Activated CD4-positive, alpha-beta T cell treated with anti-CD3 and anti-CD28 coated beads for 1 hour (primary cell): ENCODE data around the gene OR6Y1.

Experiments
- DNase-seq: peaks from one replicate; pipeline ENCODE4 v3.0.0-alpha.2; 2020

The OR6Y1 gene

GRCh38 chr1:158554352-158554751 lies at the start of gene OR6Y1:
OR6Y1 (minus strand) TSS chr1:158554405; CDS start chr1:158548105, 6,300 bp downstream.
- DNase-seq, result no peak

- DNase-seq, result no peak
These were observed 46.5 kb upstream of the OR6Y1 start for GRCh38 chr1:158600735-158601134.

- no peak for DNase-seq
These were observed 32.7 kb upstream of the OR6Y1 start for GRCh38 chr1:158586942-158587341.

- DNase-seq, result no peak
These were observed 29.8 kb upstream of the OR6Y1 start for GRCh38 chr1:158583962-158584361.

GRCh38 chr1:158579733-158580132 lies 25.5 kb upstream of the OR6Y1 start, which contains the start of gene OR10X1:
OR10X1 (minus strand) TSS chr1:158579899; CDS start chr1:158579899, 0 bp downstream.
- no peak for DNase-seq

GRCh38 chr1:158577561-158577960 lies 23.4 kb upstream of the OR6Y1 start:
- no peak for DNase-seq

GRCh38 chr1:158572226-158572625 lies 18.0 kb upstream of the OR6Y1 start:
- DNase-seq, result no peak

GRCh38 chr1:158570480-158570879 lies 16.3 kb upstream of the OR6Y1 start, which contains the start of gene OR6P1:
OR6P1 (minus strand) TSS chr1:158570580; CDS start chr1:158563604, 6,976 bp downstream.
- DNase-seq, result no peak

GRCh38 chr1:158564608-158565007 lies 10.4 kb upstream of the OR6Y1 start:
- no peak for DNase-seq

- DNase-seq, result no peak
These were observed 9.6 kb upstream of the OR6Y1 start for GRCh38 chr1:158563853-158564252.

GRCh38 chr1:158559696-158560095 lies 5.5 kb upstream of the OR6Y1 start:
- DNase-seq, result no peak

- DNase-seq, result no peak
These were observed 1.9 kb downstream of the OR6Y1 start for GRCh38 chr1:158552296-158552695.

GRCh38 chr1:158547533-158547932 lies 6.7 kb downstream of the OR6Y1 start:
- DNase-seq, result no peak

GRCh38 chr1:158537609-158538008 lies 16.6 kb downstream of the OR6Y1 start:
- no peak for DNase-seq

- no peak for DNase-seq
These were observed 19.7 kb downstream of the OR6Y1 start for GRCh38 chr1:158534496-158534895.

GRCh38 chr1:158527190-158527815 lies 26.9 kb downstream of the OR6Y1 start:
- DNase-seq, result no peak

GRCh38 chr1:158521666-158522058 lies 32.5 kb downstream of the OR6Y1 start:
- no peak for DNase-seq

GRCh38 chr1:158520955-158521665 lies 33.1 kb downstream of the OR6Y1 start:
- DNase-seq, result no peak

GRCh38 chr1:158520021-158520420 lies 34.2 kb downstream of the OR6Y1 start:
- no peak for DNase-seq

- DNase-seq, result no peak
These were observed 37.2 kb downstream of the OR6Y1 start for GRCh38 chr1:158516966-158517365.

GRCh38 chr1:158509471-158510156 lies 44.6 kb downstream of the OR6Y1 start:
- DNase-seq, result no peak

GRCh38 chr1:158507511-158507910 lies 46.7 kb downstream of the OR6Y1 start:
- DNase-seq, result no peak

- DNase-seq, result no peak
These were observed 47.7 kb downstream of the OR6Y1 start for GRCh38 chr1:158506369-158506987.
